SH-SY5Y (cell line): Measurements from ENCODE around the gene ZMPSTE24.

Source experiments
- GATA2 ChIP-seq: IDR thresholded peaks from 2 replicates; pipeline ENCODE4 v1.6.1; 2011; ENCODE audit warnings: mild to moderate bottlenecking, low read depth, low read length
- GATA3 ChIP-seq: IDR thresholded peaks from 2 replicates; pipeline ENCODE4 v1.6.1; 2011; ENCODE audit warnings: low read depth, mild to moderate bottlenecking, low read length, moderate library complexity

DNA sequence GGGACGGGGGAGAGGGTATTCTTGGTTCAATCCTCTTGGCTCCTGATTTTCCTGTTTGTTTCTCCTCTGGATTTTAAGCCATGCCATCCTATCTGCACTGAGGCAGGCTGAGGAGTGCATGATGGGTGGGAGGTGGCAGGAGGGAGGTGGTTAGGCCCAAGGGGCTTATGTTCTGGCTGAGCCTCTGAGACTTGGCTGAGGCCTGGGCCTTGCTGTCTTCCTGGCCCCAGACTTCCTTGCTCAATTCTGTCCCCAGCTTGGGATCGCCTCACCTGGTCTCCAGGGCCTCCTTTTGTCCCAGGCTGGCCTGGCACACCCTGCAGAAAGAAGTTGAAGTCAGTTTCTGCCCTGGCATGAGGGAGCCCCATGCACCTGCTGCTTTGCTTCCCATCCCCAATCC lies 47.8 kb downstream of the ZMPSTE24 start:
- TF ChIP-seq GATA2 (no peak), GATA3 (no peak)
